Fibroblast of mammary gland (primary cell): ENCODE data around the gene BTBD16.

ENCODE experiments used
- DNase-seq: peaks from one replicate; pipeline ENCODE4 v3.0.0-alpha.2; 2010; ENCODE audit warnings: low read depth
- H3K4me3 ChIP-seq: 2 replicates; pipeline ENCODE4 v1.5.1; 2011; ENCODE audit warnings: low read depth, mild to moderate bottlenecking, low read length, moderate library complexity; ENCODE audit not compliant: control insufficient read depth
- CTCF ChIP-seq: conservative IDR thresholded peaks from 2 replicates; pipeline ENCODE4 v1.5.1; 2011; ENCODE audit warnings: low read depth, low read length, inconsistent platforms; ENCODE audit not compliant: control insufficient read depth, insufficient read depth

BTBD16 gene

GRCh38 chr10:122343936-122344335 is 72.8 kb downstream of the BTBD16 start:
- no peak for TF ChIP-seq CTCF
- DNase-seq = no peak
- H3K4me3 ChIP-seq = no peak overlapping the region

- no peak for TF ChIP-seq CTCF
- DNase-seq = peak; percentile 83
- no peak overlapping the region for H3K4me3 ChIP-seq
These were observed 73.7 kb downstream of the BTBD16 start for GRCh38 chr10:122344741-122345258.

- DNase-seq = no peak
- TF ChIP-seq CTCF = no peak
These were observed 75.3 kb downstream of the BTBD16 start for GRCh38 chr10:122346326-122346950.

GRCh38 chr10:122347170-122347841 is 76.2 kb downstream of the BTBD16 start:
- DNase-seq = no peak
- H3K4me3 ChIP-seq = no peak overlapping the region
- no peak for TF ChIP-seq CTCF

More at GRCh38 chr10:122346326-122346950, 75.3 kb downstream of the BTBD16 start:
- no peak overlapping the region for H3K4me3 ChIP-seq

GRCh38 chr10:122348512-122348911 is 77.4 kb downstream of the BTBD16 start:
- TF ChIP-seq CTCF = no peak
- peak; percentile 8 for DNase-seq
- no peak overlapping the region for H3K4me3 ChIP-seq

- no peak overlapping the region for H3K4me3 ChIP-seq
- no peak for DNase-seq
- TF ChIP-seq CTCF = no peak
These were observed 77.9 kb downstream of the BTBD16 start for GRCh38 chr10:122348935-122349361.
